ENCODE measurements around the gene GSTT4.

GRCh38 chr22:24049211-24049610 lies 44.0 kb upstream of the GSTT4 start:
- TF ChIP-seq, protein P1, sequence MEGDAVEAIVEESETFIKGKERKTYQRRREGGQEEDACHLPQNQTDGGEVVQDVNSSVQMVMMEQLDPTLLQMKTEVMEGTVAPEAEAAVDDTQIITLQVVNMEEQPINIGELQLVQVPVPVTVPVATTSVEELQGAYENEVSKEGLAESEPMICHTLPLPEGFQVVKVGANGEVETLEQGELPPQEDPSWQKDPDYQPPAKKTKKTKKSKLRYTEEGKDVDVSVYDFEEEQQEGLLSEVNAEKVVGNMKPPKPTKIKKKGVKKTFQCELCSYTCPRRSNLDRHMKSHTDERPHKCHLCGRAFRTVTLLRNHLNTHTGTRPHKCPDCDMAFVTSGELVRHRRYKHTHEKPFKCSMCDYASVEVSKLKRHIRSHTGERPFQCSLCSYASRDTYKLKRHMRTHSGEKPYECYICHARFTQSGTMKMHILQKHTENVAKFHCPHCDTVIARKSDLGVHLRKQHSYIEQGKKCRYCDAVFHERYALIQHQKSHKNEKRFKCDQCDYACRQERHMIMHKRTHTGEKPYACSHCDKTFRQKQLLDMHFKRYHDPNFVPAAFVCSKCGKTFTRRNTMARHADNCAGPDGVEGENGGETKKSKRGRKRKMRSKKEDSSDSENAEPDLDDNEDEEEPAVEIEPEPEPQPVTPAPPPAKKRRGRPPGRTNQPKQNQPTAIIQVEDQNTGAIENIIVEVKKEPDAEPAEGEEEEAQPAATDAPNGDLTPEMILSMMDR (IDR thresholded peaks at IDR 0.05), result no peak
- TF ChIP-seq POLR2A (IDR thresholded peaks at IDR 0.05), result no peak
